Mesothelial cell of epicardium (in vitro differentiated cells): Measurements from ENCODE around the gene ALKBH7. TPM values are rescaled to one million over a fixed set of nuclear protein-coding genes. Genes with fewer than 3 reads are reported as not detected.
A peak's percentile ranks its signal among the peaks of the same experiment; 100 is the strongest.

Experiments used
- DNase-seq, 2 experiments: peaks; one replicate each; pipeline ENCODE4 v3.0.0; 2021; ENCODE audit warnings: low spot score in 2 of 2; ENCODE audit not compliant: unreplicated experiment in 2 of 2
- H3K27ac Mint-ChIP-seq: 2 replicates; pipeline ENCODE4 v1.8.0; 2021; ENCODE audit warnings: mixed read lengths
- H3K27me3 Mint-ChIP-seq: 2 replicates; pipeline ENCODE4 v1.8.0; 2021; ENCODE audit warnings: low read depth, mixed read lengths
- H3K36me3 Mint-ChIP-seq: 2 replicates; pipeline ENCODE4 v1.8.0; 2021; ENCODE audit warnings: mixed read lengths
- H3K4me1 Mint-ChIP-seq: 2 replicates; pipeline ENCODE4 v1.8.0; 2021; ENCODE audit warnings: mixed read lengths
- H3K4me3 Mint-ChIP-seq: 2 replicates; pipeline ENCODE4 v1.8.0; 2021; ENCODE audit warnings: mild to moderate bottlenecking, moderate library complexity, mixed read lengths
- H3K9me3 Mint-ChIP-seq: 2 replicates; pipeline ENCODE4 v1.8.0; 2021; ENCODE audit warnings: mixed read lengths
- CTCF ChIP-seq: fragments of 200-600 bp; sonication (generic); IDR thresholded peaks from one replicate; pipeline ENCODE4 v1.5.0; 2021; ENCODE audit warnings: antibody characterized with exemption; ENCODE audit not compliant: unreplicated experiment
- total RNA-seq: library from RNA; stranded (reverse); gene quantifications from 3 replicates; pipeline ENCODE4 v1.2.1, GENCODE V29; 2021

ALKBH7 gene
- total RNA-seq, 1 donor from 2014 or later = 83.7 TPM

- no peaks in the 10 kb centered on the region for H3K9me3 Mint-ChIP-seq
- no peak for TF ChIP-seq CTCF
- no peak overlapping the region for H3K4me3 Mint-ChIP-seq
- H3K4me1 Mint-ChIP-seq = peaks cover 8% of the 10 kb centered on the region
- no peaks in the 10 kb centered on the region for H3K27me3 Mint-ChIP-seq
- DNase-seq = no peak
- H3K27ac Mint-ChIP-seq = no peak overlapping the region
- H3K36me3 Mint-ChIP-seq = peaks cover 11% of the 10 kb centered on the region
Observed at GRCh38 chr19:6412061-6412446, 39.5 kb downstream of the ALKBH7 start.

- Mint-ChIP-seq H3K4me1 (peaks cover 8% of the 10 kb centered on the region), H3K36me3 (peaks cover 11% of the 10 kb centered on the region), H3K4me3 (no peak overlapping the region), H3K9me3 (no peaks in the 10 kb centered on the region), H3K27ac (no peak overlapping the region), H3K27me3 (no peaks in the 10 kb centered on the region)
- TF ChIP-seq CTCF = peak; percentile 32
- peak in 1 of 2 experiments; percentile 64 for DNase-seq
Observed at GRCh38 chr19:6412447-6413091, 40.0 kb downstream of the ALKBH7 start.

- no peak for DNase-seq
- Mint-ChIP-seq H3K9me3 (no peaks in the 10 kb centered on the region), H3K4me3 (no peak overlapping the region)
Observed at GRCh38 chr19:6413291-6413690, 40.7 kb downstream of the ALKBH7 start.

GRCh38 chr19:6413721-6414643 lies 41.4 kb downstream of the ALKBH7 start:
- Mint-ChIP-seq H3K27ac (peak overlapping the region; percentile 71), H3K27me3 (no peaks in the 10 kb centered on the region), H3K4me1 (peaks cover 8% of the 10 kb centered on the region)

More at GRCh38 chr19:6413291-6413690, 40.7 kb downstream of the ALKBH7 start:
- H3K27ac Mint-ChIP-seq = peak overlapping the region; percentile 69
- peaks cover 12% of the 10 kb centered on the region for H3K36me3 Mint-ChIP-seq
- H3K4me1 Mint-ChIP-seq = peaks cover 8% of the 10 kb centered on the region
- H3K27me3 Mint-ChIP-seq = no peaks in the 10 kb centered on the region
- no peak for TF ChIP-seq CTCF

More at GRCh38 chr19:6413721-6414643, 41.4 kb downstream of the ALKBH7 start:
- H3K4me3 Mint-ChIP-seq = no peak overlapping the region
- H3K36me3 Mint-ChIP-seq = peaks cover 16% of the 10 kb centered on the region
- H3K9me3 Mint-ChIP-seq = no peaks in the 10 kb centered on the region
- DNase-seq = no peak
- TF ChIP-seq CTCF = no peak
